GM12891 (cell line): ENCODE measurements around the gene BID.

Experiments used
- POLR2A ChIP-seq: IDR thresholded peaks from 2 replicates; pipeline ENCODE4 v1.6.1; 2011; ENCODE audit warnings: low read depth, low read length, control low read depth
- POLR2AphosphoS5 ChIP-seq: IDR thresholded peaks from 2 replicates; pipeline ENCODE4 v1.6.1; 2011; ENCODE audit warnings: low read depth, low read length, control low read depth
- TAF1 ChIP-seq: IDR thresholded peaks from 2 replicates; pipeline ENCODE4 v1.6.1; 2011; ENCODE audit warnings: low read depth, low read length, control low read depth

- TF ChIP-seq POLR2AphosphoS5 (no peak), POLR2A (no peak), TAF1 (no peak)
Observed at GRCh38 chr22:17782158-17782557, 7.9 kb upstream of the BID start.
